ENCODE data around the gene SART3. TPM values are rescaled to one million over a fixed set of nuclear protein-coding genes. Genes with fewer than 3 reads are reported as not detected.
"Not testable (repeated sequence)": the region's sequence is repeated elsewhere in the genome, so short reads cannot be mapped to it uniquely, and the experiment has no call there.

Gene SART3
- total RNA-seq, 3 donors from 2014 or later = 49.8 to 62.9 (median 60.2) TPM

DNA sequence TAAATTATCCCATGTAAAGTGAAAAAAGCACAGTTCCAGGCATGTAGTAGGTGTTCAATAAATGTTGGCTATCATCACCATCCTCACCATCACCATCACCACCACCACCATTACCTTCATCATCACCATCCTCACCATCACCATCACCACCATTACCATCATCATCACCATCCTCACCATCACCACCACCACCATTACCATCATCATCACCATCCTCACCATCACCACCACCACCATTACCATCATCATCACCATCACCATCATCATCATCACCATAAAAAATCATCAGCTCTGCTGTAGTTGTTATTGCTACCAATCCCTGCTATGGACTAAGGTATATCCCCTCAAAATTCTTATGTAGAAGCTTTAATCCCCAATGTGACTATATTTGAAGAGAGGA, 16.5 kb upstream of the SART3 start:
- Histone ChIP-seq H3K36me3 (no peaks in the 10 kb centered on the region), H3K27ac (no peak overlapping the region), H3K27me3 (no peaks in the 10 kb centered on the region), H3K4me3 (no peak overlapping the region), H3K9me3 (no peaks in the 10 kb centered on the region), H3K4me1 (no peaks in the 10 kb centered on the region)
- no peak for TF ChIP-seq POLR2A (IDR thresholded peaks at IDR 0.05)
- no peak for TF ChIP-seq POLR2AphosphoS5 (IDR thresholded peaks at IDR 0.05)
- no peak for TF ChIP-seq CTCF (IDR thresholded peaks at IDR 0.05)
- no peak for DNase-seq (ENCODE audit: low spot score in 2 of 2)
- intact Hi-C loops (cut with DNase I; ENCODE audit: low total_unique reads) = no loop called here

DNA sequence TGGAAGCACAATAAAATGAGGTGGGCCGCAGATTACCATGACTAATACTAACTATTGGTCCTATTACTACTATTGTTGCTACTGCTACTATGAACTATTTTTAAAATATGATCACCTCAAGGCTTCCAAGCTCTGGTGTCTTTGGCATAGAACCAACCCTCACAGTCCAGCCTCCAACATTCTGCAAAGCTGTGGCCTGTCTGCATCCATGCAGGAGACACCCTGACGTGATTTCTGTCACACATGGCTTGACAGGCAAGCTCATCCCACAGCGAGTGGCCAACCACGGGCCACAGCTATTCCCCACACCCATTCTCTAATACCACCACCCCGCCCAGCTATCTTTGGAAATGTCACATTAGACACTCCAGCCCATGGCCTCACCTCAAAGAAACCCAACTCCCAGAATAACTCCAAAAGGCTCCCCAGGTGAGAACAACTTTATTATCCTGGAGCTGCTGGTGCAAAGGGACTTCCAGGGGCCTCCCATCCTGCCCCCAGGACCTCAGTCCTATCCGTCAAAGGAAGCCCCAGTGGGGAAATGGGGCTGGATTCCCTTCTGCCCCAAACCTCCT, 15.8 kb upstream of the SART3 start:
- Histone ChIP-seq H3K27me3 (no peaks in the 10 kb centered on the region), H3K9me3 (no peaks in the 10 kb centered on the region), H3K4me3 (no peak overlapping the region), H3K4me1 (no peaks in the 10 kb centered on the region), H3K36me3 (no peaks in the 10 kb centered on the region), H3K27ac (no peak overlapping the region)
- DNase-seq (ENCODE audit: low spot score in 2 of 2) = no peak
- no peak for TF ChIP-seq POLR2A (IDR thresholded peaks at IDR 0.05)
- intact Hi-C loops (cut with DNase I; ENCODE audit: low total_unique reads) = no loop called here

- intact Hi-C loops (cut with DNase I; ENCODE audit: low total_unique reads) = no loop called here
- DNase-seq (ENCODE audit: low spot score in 2 of 2) = no peak
- Histone ChIP-seq H3K27ac (no peak overlapping the region), H3K27me3 (no peaks in the 10 kb centered on the region), H3K9me3 (no peaks in the 10 kb centered on the region), H3K4me3 (no peak overlapping the region), H3K36me3 (no peaks in the 10 kb centered on the region), H3K4me1 (no peaks in the 10 kb centered on the region)
- TF ChIP-seq CTCF (IDR thresholded peaks at IDR 0.05) = no peak
- TF ChIP-seq POLR2A (IDR thresholded peaks at IDR 0.05) = no peak
- TF ChIP-seq POLR2AphosphoS5 (IDR thresholded peaks at IDR 0.05) = no peak
These were observed 14.4 kb upstream of the SART3 start for GRCh38 chr12:108575199-108575912.

- intact Hi-C loops (cut with DNase I; ENCODE audit: low total_unique reads); H3K4me1 ChIP-seq; H3K9me3 ChIP-seq; DNase-seq (ENCODE audit: low spot score in 2 of 2); H3K27ac ChIP-seq; H3K36me3 ChIP-seq; H3K27me3 ChIP-seq; H3K4me3 ChIP-seq: not testable (repeated sequence)
These were observed 13.3 kb upstream of the SART3 start for GRCh38 chr12:108574276-108574675.

- DNase-seq (ENCODE audit: low spot score in 2 of 2) = no peak
- H3K4me3 ChIP-seq = no peak overlapping the region
- no peaks in the 10 kb centered on the region for H3K4me1 ChIP-seq
- intact Hi-C loops (cut with DNase I; ENCODE audit: low total_unique reads) = no loop called here
- no peaks in the 10 kb centered on the region for H3K36me3 ChIP-seq
- no peaks in the 10 kb centered on the region for H3K9me3 ChIP-seq
- no peaks in the 10 kb centered on the region for H3K27me3 ChIP-seq
- no peak overlapping the region for H3K27ac ChIP-seq
- TF ChIP-seq POLR2A (IDR thresholded peaks at IDR 0.05) = no peak
- TF ChIP-seq CTCF (IDR thresholded peaks at IDR 0.05) = no peak
- TF ChIP-seq POLR2AphosphoS5 (IDR thresholded peaks at IDR 0.05) = no peak
These were observed 12.3 kb upstream of the SART3 start for GRCh38 chr12:108573317-108573716.

DNA sequence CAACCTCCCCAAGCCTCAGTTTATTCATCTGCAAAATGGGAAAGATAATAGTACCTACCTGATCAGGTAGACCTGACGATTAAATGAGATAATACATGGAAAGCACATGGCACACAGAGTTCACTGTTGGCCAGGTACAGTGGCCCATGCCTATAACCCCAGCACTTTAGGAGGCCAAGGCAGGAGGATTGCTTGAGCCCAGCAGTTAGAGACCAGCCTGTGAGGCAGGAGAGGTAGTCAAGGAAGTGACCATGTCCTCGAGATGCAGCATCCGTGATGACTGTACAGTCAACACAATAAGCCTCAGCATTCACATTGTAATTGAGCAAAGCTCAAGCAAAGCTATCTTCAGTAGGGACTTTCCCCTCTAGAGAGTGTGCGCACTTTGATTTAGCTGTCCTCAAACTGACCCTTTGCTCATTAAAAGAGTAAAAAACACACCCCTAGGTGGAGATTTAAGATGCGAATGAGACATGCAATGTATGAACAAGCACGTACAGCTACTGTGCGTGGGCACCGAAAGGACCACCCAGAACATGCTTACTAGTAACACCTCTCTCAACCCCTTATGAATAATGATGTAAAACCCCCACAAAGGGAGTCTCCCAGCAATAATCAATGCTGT, 11.3 kb upstream of the SART3 start:
- no peak for TF ChIP-seq CTCF (IDR thresholded peaks at IDR 0.05)
- no peak for TF ChIP-seq POLR2AphosphoS5 (IDR thresholded peaks at IDR 0.05)
- TF ChIP-seq POLR2A (IDR thresholded peaks at IDR 0.05) = no peak
- Histone ChIP-seq H3K27me3 (no peaks in the 10 kb centered on the region), H3K4me1 (no peaks in the 10 kb centered on the region), H3K4me3 (no peak overlapping the region), H3K9me3 (no peaks in the 10 kb centered on the region), H3K36me3 (no peaks in the 10 kb centered on the region), H3K27ac (no peak overlapping the region)
- intact Hi-C loops (cut with DNase I; ENCODE audit: low total_unique reads) = no loop called here
- DNase-seq (ENCODE audit: low spot score in 2 of 2) = no peak
